ENCODE results near the gene SYK. TPM values are rescaled to one million over a fixed set of nuclear protein-coding genes. Genes with fewer than 3 reads are reported as not detected.

SYK gene
- total RNA-seq, 6 experiments from 2014 or later = 3.0 to 10.9 (median 3.7) TPM

DNA sequence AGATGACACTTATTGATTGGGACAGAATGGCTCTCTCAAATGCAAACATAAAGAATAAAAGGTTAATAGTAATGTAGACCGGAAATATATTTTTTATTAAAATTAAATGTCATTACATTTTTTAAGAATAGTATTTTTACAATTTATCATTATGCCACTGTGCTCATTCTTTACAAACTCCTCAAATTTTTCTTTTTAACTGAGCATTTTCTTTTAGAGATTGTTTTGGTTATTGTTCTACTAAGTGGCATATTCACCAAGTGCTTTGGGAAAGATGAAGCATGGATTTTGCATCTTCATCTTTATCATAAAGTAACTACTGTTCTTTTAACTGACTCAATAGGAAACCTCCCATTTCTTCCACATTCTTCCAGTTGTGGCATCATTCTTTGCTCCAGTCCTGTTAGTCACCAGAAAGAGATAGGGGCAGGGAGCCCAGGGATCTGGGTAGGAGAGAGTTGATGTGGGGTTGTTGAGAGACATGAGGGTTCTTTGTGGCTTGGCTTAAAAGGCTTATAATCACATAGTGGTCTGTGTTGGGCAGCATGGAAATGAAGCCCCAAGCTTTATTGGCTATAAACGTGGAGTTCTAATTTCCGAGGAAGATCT lies 69.8 kb downstream of the SYK start:
- ATAC-seq (no peak), DNase-seq (no peak)
- intact Hi-C loops (cut with DNase I) = no loop called here
- Histone ChIP-seq H3K4me1 (no peaks in the 10 kb centered on the region), H3K36me3 (no peaks in the 10 kb centered on the region), H3K27ac (no peak overlapping the region), H3K27me3 (no peaks in the 10 kb centered on the region), H3K9me3 (no peaks in the 10 kb centered on the region), H3K4me3 (no peak overlapping the region)
- TF ChIP-seq, protein P1, sequence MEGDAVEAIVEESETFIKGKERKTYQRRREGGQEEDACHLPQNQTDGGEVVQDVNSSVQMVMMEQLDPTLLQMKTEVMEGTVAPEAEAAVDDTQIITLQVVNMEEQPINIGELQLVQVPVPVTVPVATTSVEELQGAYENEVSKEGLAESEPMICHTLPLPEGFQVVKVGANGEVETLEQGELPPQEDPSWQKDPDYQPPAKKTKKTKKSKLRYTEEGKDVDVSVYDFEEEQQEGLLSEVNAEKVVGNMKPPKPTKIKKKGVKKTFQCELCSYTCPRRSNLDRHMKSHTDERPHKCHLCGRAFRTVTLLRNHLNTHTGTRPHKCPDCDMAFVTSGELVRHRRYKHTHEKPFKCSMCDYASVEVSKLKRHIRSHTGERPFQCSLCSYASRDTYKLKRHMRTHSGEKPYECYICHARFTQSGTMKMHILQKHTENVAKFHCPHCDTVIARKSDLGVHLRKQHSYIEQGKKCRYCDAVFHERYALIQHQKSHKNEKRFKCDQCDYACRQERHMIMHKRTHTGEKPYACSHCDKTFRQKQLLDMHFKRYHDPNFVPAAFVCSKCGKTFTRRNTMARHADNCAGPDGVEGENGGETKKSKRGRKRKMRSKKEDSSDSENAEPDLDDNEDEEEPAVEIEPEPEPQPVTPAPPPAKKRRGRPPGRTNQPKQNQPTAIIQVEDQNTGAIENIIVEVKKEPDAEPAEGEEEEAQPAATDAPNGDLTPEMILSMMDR (IDR thresholded peaks at IDR 0.05) = no peak
- TF ChIP-seq POLR2A (IDR thresholded peaks at IDR 0.05) = no peak
- 35% methylated on average over 3 of the region's 3 CpGs for WGBS (ENCODE audit: insufficient coverage, low coverage, low lambda C conversion rate, missing lambda C conversion rate)

GRCh38 chr9:90872835-90873294 lies 71.2 kb downstream of the SYK start:
- TF ChIP-seq, protein P1 (IDR thresholded peaks at IDR 0.05) = no peak
- no peak for TF ChIP-seq POLR2A (IDR thresholded peaks at IDR 0.05)

DNA sequence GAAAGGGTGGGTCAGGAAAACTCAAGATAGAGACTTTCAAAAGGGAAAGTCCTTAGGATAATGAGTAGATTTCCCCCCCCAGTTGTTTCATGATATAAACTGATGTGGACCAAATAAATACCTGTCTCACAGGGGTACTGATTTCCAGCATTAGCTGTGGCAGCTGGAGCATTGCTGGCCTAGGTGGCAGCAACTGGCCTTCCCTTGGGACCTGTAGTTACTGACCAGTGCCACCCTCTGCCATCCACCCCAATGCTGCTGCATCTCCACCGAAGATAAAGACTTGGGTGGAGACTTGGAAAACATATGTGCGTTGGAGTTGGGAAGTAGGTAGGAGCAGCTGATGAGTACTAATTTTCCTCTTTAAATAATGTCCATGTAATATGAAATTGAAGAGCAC lies 71.8 kb downstream of the SYK start:
- Histone ChIP-seq H3K27me3 (no peaks in the 10 kb centered on the region), H3K4me1 (no peaks in the 10 kb centered on the region), H3K36me3 (no peaks in the 10 kb centered on the region), H3K27ac (no peak overlapping the region), H3K4me3 (no peak overlapping the region), H3K9me3 (no peaks in the 10 kb centered on the region)
- intact Hi-C loops (cut with DNase I) = no loop called here
- 86% methylated on average over 2 of the region's 2 CpGs for WGBS (ENCODE audit: insufficient coverage, low coverage, low lambda C conversion rate, missing lambda C conversion rate)
- no peak for TF ChIP-seq POLR2A (IDR thresholded peaks at IDR 0.05)
- TF ChIP-seq, protein P1 (IDR thresholded peaks at IDR 0.05) = no peak
- DNase-seq (no peak), ATAC-seq (no peak)

More at GRCh38 chr9:90872835-90873294, 71.2 kb downstream of the SYK start:
- no peaks in the 10 kb centered on the region for H3K36me3 ChIP-seq
- no peak for ATAC-seq
- H3K9me3 ChIP-seq = no peaks in the 10 kb centered on the region
- H3K27ac ChIP-seq = no peak overlapping the region
- intact Hi-C loops (cut with DNase I) = no loop called here
- H3K27me3 ChIP-seq = no peaks in the 10 kb centered on the region
- WGBS (ENCODE audit: insufficient coverage, low coverage, low lambda C conversion rate, missing lambda C conversion rate) = 40% methylated on average over 8 of the region's 8 CpGs
- H3K4me3 ChIP-seq = no peak overlapping the region
- H3K4me1 ChIP-seq = no peaks in the 10 kb centered on the region
- DNase-seq = no peak

DNA sequence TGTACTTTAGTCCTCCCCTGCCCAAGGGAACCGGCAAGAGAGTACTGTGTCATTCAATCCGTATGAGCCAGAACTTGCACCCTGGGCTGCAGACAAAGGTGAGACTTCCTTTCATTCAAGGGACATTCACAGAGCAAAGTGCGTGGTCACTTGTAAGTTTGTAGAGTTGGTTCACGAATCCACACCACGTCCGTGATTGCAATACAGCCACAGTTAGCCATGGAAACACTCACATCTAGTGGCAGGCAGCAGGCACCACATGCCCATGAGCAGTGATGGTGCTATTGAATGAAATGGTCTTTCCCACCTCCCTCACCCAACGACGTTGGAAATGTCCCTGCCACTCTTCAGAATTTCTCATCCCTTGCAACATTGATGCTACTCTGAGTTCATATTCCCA lies 72.6 kb downstream of the SYK start:
- Histone ChIP-seq H3K4me3 (no peak overlapping the region), H3K36me3 (no peaks in the 10 kb centered on the region), H3K9me3 (no peaks in the 10 kb centered on the region), H3K27me3 (no peaks in the 10 kb centered on the region), H3K4me1 (no peaks in the 10 kb centered on the region), H3K27ac (no peak overlapping the region)
- whole genome bisulfite sequencing (ENCODE audit: insufficient coverage, low coverage, low lambda C conversion rate, missing lambda C conversion rate) = 43% methylated on average over 6 of the region's 8 CpGs
- intact Hi-C loops (cut with DNase I) = no loop called here
- TF ChIP-seq, protein P1 (IDR thresholded peaks at IDR 0.05) = no peak
- no peak for TF ChIP-seq POLR2A (IDR thresholded peaks at IDR 0.05)
- no peak for DNase-seq
- ATAC-seq = no peak
